ENCODE results near the gene ABRACL.

ABRACL gene

GRCh38 chr6:139058029-139058428 is 29.5 kb downstream of the ABRACL start:
- no peak for DNase-seq

GRCh38 chr6:139060332-139060731 is 31.8 kb downstream of the ABRACL start:
- no peak for DNase-seq

- DNase-seq = no peak
Measured at GRCh38 chr6:139062932-139063646, 34.5 kb downstream of the ABRACL start.

- DNase-seq = no peak
Measured at GRCh38 chr6:139064981-139065665, 36.6 kb downstream of the ABRACL start.

GRCh38 chr6:139066080-139066479 is 37.5 kb downstream of the ABRACL start:
- DNase-seq = no peak

GRCh38 chr6:139068846-139069245 is 40.3 kb downstream of the ABRACL start:
- DNase-seq = no peak

- no peak for DNase-seq
Measured at GRCh38 chr6:139073118-139073517, 44.6 kb downstream of the ABRACL start.

GRCh38 chr6:139079018-139079417 is 50.5 kb downstream of the ABRACL start:
- no peak for DNase-seq

GRCh38 chr6:139080255-139080920 is 51.8 kb downstream of the ABRACL start:
- DNase-seq = no peak

GRCh38 chr6:139081471-139081870 is 52.9 kb downstream of the ABRACL start:
- DNase-seq = no peak

- DNase-seq = no peak
Measured at GRCh38 chr6:139082370-139082769, 53.8 kb downstream of the ABRACL start.

- DNase-seq = no peak
Measured at GRCh38 chr6:139091826-139092225, 63.3 kb downstream of the ABRACL start.

Measured in NCI-H2171 (cell line).